SK-N-SH treated with all-trans-retinoic acid at 6 μM for 48 hours (cell line): ENCODE data around the gene IGFL1.
A peak's percentile ranks its signal among the peaks of the same experiment; 100 is the strongest.

ENCODE experiments used
- ATAC-seq: fragments of 200-7000 bp; cut with Tn5 transposase; 3 replicates; pipeline ENCODE4 v1.9.1; 2020; ENCODE audit warnings: mild to moderate bottlenecking, moderate library complexity
- ARNTL ChIP-seq: fragments of 450-650 bp; formaldehyde crosslinking; IDR thresholded peaks from 2 replicates; pipeline ENCODE4 v1.5.0; 2020; ENCODE audit warnings: low read depth, mild to moderate bottlenecking, moderate library complexity, borderline replicate concordance
- BACH2 ChIP-seq: fragments of 250-450 bp; sonication (Bioruptor Pico); IDR thresholded peaks from 2 replicates; pipeline ENCODE4 v1.9.0; 2021; ENCODE audit warnings: mild to moderate bottlenecking, borderline replicate concordance
- ESRRG ChIP-seq: fragments of 250-450 bp; sonication (Bioruptor Pico); IDR thresholded peaks from 2 replicates; pipeline ENCODE4 v1.6.1; 2021; ENCODE audit warnings: mild to moderate bottlenecking
- ISL1 ChIP-seq: fragments of 250-450 bp; sonication (Bioruptor Pico); IDR thresholded peaks from 2 replicates; pipeline ENCODE4 v2.1.2; 2022; ENCODE audit warnings: mild to moderate bottlenecking, moderate library complexity
- PATZ1 ChIP-seq: fragments of 250-450 bp; sonication (Bioruptor Pico); IDR thresholded peaks from 2 replicates; pipeline ENCODE4 v1.8.0; 2020; ENCODE audit warnings: mild to moderate bottlenecking, moderate library complexity, borderline replicate concordance
- PPARA ChIP-seq: fragments of 250-450 bp; sonication (Bioruptor Pico); IDR thresholded peaks from 2 replicates; pipeline ENCODE4 v1.5.0; 2020; ENCODE audit warnings: mild to moderate bottlenecking, borderline replicate concordance
- SNAI2 ChIP-seq: fragments of 250-450 bp; sonication (Bioruptor Pico); IDR thresholded peaks from 2 replicates; pipeline ENCODE4 v1.5.0; 2020; ENCODE audit warnings: mild to moderate bottlenecking, moderate library complexity
- TOX ChIP-seq: fragments of 250-450 bp; sonication (Bioruptor Pico); IDR thresholded peaks from 2 replicates; pipeline ENCODE4 v1.8.0; 2021; ENCODE audit warnings: mild to moderate bottlenecking, moderate library complexity, borderline replicate concordance
- ZFP3 ChIP-seq: fragments of 250-450 bp; sonication (Bioruptor Pico); IDR thresholded peaks from 2 replicates; pipeline ENCODE4 v1.5.0; 2020; ENCODE audit warnings: mild to moderate bottlenecking, moderate library complexity
- ZNF565 ChIP-seq: fragments of 450-650 bp; formaldehyde crosslinking; conservative IDR thresholded peaks from 2 replicates; pipeline ENCODE4 v1.5.0; 2020; ENCODE audit warnings: low read depth, mild to moderate bottlenecking, moderate library complexity
- ZNF8 ChIP-seq: fragments of 450-650 bp; formaldehyde crosslinking; IDR thresholded peaks from 2 replicates; pipeline ENCODE4 v1.5.0; 2020; ENCODE audit warnings: mild to moderate bottlenecking, moderate library complexity
- TF ChIP-seq, protein P1 (sequence below): fragments of 250-450 bp; sonication (Bioruptor Pico); IDR thresholded peaks from 2 replicates; pipeline ENCODE4 v1.5.1; 2021; ENCODE audit warnings: mild to moderate bottlenecking, moderate library complexity
- TF ChIP-seq, protein P2 (sequence below): fragments of 250-450 bp; sonication (Bioruptor Pico); IDR thresholded peaks from 2 replicates; pipeline ENCODE4 v1.5.0; 2020; ENCODE audit warnings: mild to moderate bottlenecking, moderate library complexity
- TF ChIP-seq, protein P3 (sequence below): fragments of 250-450 bp; sonication (Bioruptor Pico); IDR thresholded peaks from 2 replicates; pipeline ENCODE4 v1.8.0; 2021; ENCODE audit warnings: low read depth, mild to moderate bottlenecking, moderate library complexity, borderline replicate concordance

Gene IGFL1

GRCh38 chr19:46221152-46221551 is 8.4 kb upstream of the IGFL1 start:
- TF ChIP-seq BACH2 (CRISPR knock-in tag) (no peak), ZNF8 (CRISPR knock-in tag) (no peak), PPARA (CRISPR knock-in tag) (no peak), SNAI2 (CRISPR knock-in tag) (no peak), PATZ1 (CRISPR knock-in tag) (no peak)
- TF ChIP-seq, protein P1, sequence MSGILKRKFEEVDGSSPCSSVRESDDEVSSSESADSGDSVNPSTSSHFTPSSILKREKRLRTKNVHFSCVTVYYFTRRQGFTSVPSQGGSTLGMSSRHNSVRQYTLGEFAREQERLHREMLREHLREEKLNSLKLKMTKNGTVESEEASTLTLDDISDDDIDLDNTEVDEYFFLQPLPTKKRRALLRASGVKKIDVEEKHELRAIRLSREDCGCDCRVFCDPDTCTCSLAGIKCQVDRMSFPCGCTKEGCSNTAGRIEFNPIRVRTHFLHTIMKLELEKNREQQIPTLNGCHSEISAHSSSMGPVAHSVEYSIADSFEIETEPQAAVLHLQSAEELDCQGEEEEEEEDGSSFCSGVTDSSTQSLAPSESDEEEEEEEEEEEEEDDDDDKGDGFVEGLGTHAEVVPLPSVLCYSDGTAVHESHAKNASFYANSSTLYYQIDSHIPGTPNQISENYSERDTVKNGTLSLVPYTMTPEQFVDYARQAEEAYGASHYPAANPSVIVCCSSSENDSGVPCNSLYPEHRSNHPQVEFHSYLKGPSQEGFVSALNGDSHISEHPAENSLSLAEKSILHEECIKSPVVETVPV (CRISPR knock-in tag): no peak
- TF ChIP-seq, all 23 proteins: peak for 0
- ATAC-seq: no peak

GRCh38 chr19:46221981-46222610 is 7.4 kb upstream of the IGFL1 start:
- peak; percentile 83 for ATAC-seq
- TF ChIP-seq ARNTL (CRISPR knock-in tag) (no peak), ZNF565 (CRISPR knock-in tag) (no peak), ZFP3 (CRISPR knock-in tag) (0 out of 2 replicates have a peak, but pooled peaks have one; percentile 29)

- peak; percentile 33; the same call in 2 of the 3 replicates for ATAC-seq
These were observed 5.8 kb upstream of the IGFL1 start for GRCh38 chr19:46223787-46224186.

GRCh38 chr19:46224773-46225172 is 4.8 kb upstream of the IGFL1 start:
- TF ChIP-seq, protein P2, sequence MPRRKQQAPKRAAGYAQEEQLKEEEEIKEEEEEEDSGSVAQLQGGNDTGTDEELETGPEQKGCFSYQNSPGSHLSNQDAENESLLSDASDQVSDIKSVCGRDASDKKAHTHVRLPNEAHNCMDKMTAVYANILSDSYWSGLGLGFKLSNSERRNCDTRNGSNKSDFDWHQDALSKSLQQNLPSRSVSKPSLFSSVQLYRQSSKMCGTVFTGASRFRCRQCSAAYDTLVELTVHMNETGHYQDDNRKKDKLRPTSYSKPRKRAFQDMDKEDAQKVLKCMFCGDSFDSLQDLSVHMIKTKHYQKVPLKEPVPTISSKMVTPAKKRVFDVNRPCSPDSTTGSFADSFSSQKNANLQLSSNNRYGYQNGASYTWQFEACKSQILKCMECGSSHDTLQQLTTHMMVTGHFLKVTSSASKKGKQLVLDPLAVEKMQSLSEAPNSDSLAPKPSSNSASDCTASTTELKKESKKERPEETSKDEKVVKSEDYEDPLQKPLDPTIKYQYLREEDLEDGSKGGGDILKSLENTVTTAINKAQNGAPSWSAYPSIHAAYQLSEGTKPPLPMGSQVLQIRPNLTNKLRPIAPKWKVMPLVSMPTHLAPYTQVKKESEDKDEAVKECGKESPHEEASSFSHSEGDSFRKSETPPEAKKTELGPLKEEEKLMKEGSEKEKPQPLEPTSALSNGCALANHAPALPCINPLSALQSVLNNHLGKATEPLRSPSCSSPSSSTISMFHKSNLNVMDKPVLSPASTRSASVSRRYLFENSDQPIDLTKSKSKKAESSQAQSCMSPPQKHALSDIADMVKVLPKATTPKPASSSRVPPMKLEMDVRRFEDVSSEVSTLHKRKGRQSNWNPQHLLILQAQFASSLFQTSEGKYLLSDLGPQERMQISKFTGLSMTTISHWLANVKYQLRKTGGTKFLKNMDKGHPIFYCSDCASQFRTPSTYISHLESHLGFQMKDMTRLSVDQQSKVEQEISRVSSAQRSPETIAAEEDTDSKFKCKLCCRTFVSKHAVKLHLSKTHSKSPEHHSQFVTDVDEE (CRISPR knock-in tag): no peak
- TF ChIP-seq, protein P1 (CRISPR knock-in tag): no peak
- TF ChIP-seq PATZ1 (CRISPR knock-in tag) (no peak), ARNTL (CRISPR knock-in tag) (no peak), ZFP3 (CRISPR knock-in tag) (no peak), ESRRG (CRISPR knock-in tag) (no peak), ZNF8 (CRISPR knock-in tag) (no peak), PPARA (CRISPR knock-in tag) (no peak), TOX (CRISPR knock-in tag) (no peak), ISL1 (CRISPR knock-in tag) (no peak), BACH2 (CRISPR knock-in tag) (no peak), SNAI2 (CRISPR knock-in tag) (no peak)
- TF ChIP-seq, protein P3, sequence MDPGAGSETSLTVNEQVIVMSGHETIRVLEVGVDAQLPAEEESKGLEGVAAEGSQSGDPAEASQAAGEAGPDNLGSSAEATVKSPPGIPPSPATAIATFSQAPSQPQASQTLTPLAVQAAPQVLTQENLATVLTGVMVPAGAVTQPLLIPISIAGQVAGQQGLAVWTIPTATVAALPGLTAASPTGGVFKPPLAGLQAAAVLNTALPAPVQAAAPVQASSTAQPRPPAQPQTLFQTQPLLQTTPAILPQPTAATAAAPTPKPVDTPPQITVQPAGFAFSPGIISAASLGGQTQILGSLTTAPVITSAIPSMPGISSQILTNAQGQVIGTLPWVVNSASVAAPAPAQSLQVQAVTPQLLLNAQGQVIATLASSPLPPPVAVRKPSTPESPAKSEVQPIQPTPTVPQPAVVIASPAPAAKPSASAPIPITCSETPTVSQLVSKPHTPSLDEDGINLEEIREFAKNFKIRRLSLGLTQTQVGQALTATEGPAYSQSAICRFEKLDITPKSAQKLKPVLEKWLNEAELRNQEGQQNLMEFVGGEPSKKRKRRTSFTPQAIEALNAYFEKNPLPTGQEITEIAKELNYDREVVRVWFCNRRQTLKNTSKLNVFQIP: no peak

More at GRCh38 chr19:46224773-46225172, 4.8 kb upstream of the IGFL1 start:
- ATAC-seq: no peak
